GM19099 (cell line): ENCODE results near the gene HTR3A.

Experiments
- POLR2A ChIP-seq: IDR thresholded peaks from 3 replicates; pipeline ENCODE4 v1.6.1; 2011; ENCODE audit warnings: low read depth; ENCODE audit not compliant: insufficient read length; ENCODE audit errors: extremely low read depth

Gene HTR3A

GRCh38 chr11:114027391-114027790 lies 52.5 kb downstream of the HTR3A start:
- no peak for TF ChIP-seq POLR2A

- TF ChIP-seq POLR2A: no peak
These were observed 53.0 kb downstream of the HTR3A start for GRCh38 chr11:114027926-114028325.

GRCh38 chr11:114031246-114031966 lies 56.5 kb downstream of the HTR3A start:
- no peak for TF ChIP-seq POLR2A

- no peak for TF ChIP-seq POLR2A
These were observed 57.0 kb downstream of the HTR3A start for GRCh38 chr11:114031967-114032320.

DNA sequence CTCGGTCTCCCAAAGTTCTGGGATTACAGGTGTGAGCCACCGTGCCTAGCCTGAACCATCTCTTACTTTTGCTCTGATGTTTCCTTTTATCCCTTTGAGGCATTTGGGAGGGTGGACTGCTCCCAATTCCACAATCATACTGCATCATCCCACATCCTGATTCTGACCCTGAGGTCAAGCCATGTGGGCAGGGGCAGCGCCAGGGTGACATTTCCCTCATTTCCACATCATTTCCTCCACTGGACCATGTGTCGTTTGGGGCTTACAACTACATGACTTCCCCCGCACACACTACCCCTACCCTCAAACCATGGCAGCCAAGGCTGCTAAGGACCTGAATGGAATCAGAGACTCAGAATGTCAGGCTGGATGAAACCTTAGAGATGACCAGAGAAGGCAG lies 58.2 kb downstream of the HTR3A start:
- no peak for TF ChIP-seq POLR2A

DNA sequence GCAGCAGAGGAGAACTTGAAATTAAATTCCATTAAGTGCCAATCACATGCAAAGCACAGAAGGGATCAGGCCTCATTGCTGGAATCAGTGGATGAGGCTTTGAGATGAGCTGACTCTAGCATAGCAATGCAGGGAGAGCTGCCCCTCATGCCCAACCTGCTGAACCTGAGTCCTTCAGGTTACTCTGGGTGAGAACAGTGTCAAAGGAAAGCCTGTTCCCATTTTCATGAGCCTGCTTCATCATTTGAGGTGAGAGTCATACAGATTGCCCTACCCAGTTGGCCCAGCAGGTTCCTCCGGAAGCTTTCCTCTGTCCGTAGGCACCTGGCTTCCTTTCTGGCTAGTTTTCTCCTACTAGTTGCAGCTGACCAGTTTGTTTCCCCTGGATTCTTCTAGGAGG lies 58.7 kb downstream of the HTR3A start:
- TF ChIP-seq POLR2A: no peak

- TF ChIP-seq POLR2A: no peak
These were observed 60.0 kb downstream of the HTR3A start for GRCh38 chr11:114034956-114035355.

GRCh38 chr11:114036147-114036811 lies 61.4 kb downstream of the HTR3A start:
- TF ChIP-seq POLR2A: no peak

DNA sequence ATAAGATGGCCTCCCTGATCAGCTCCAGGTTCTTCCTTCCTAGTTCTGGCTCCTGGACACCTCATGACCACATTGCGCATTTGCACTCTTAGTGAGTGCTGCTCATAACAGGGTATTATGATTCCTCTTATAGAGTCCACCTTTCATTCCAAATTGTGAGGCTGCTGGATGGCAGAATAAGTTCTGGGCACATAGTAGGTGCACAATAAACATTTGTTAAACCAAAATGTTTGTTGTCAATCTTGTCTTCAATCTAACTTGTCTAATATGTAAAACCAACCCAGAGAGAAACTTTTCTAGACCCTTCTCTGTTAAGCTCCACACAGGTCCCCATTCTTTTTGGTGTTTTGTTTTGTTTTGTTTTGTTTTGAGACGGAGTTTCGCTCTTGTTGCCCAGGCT lies 62.0 kb downstream of the HTR3A start:
- no peak for TF ChIP-seq POLR2A

DNA sequence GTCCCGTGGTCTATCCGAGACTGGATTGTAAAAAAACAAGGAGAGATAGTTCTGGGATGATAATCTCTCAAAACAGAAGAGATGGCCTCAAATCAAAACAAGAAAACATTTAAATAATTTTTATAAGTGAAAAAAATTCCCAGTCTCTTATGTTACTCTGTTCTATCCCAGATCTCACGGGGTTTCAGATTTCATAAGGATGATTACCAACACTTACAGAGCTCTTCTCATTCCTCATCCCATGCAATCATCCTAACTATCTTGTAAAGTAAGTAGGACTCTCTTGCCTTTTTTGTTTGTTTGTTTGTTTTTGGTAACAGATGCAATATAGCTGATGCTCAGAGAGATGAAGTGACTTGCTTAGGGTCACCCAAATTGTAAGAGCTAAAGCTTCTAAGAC lies 64.6 kb downstream of the HTR3A start:
- TF ChIP-seq POLR2A: no peak
